Measurements from ENCODE around the gene EDEM2. TPM values are rescaled to one million over a fixed set of nuclear protein-coding genes. Genes with fewer than 3 reads are reported as not detected.
A peak's percentile ranks its signal among the peaks of the same experiment; 100 is the strongest.
"Not testable (repeated sequence)": the region's sequence is repeated elsewhere in the genome, so short reads cannot be mapped to it uniquely, and the experiment has no call there.

The EDEM2 gene
- total and polyA plus RNA-seq, 10 donors = 18.3 to 37.5 (median 32.2) TPM

- DNase-seq = no peak
- no peaks in the 10 kb centered on the region for H3K9me3 ChIP-seq
- H3K36me3 ChIP-seq = peaks cover 0 to 37% (median 3%) of the 10 kb centered on the region in 6 donors
- intact Hi-C loops (cut with DNase I; ENCODE audit: low total_unique reads) = no loop called here
- H3K27me3 ChIP-seq (replicated peaks in 1 of 7) = no peaks in the 10 kb centered on the region
- WGBS, 5 donors = 81 to 90% (median 82%) methylated on average over 5 of the region's 5 CpGs
- peak overlapping the region in 2 of 8 donors; percentile 8 to 36 for H3K27ac ChIP-seq
- H3K4me1 ChIP-seq = peaks cover 25 to 93% (median 67%) of the 10 kb centered on the region in 6 donors
- no peak overlapping the region for H3K4me3 ChIP-seq
- no peak for TF ChIP-seq CTCF (IDR thresholded peaks at IDR 0.05 in 8 of 11, conservative IDR thresholded peaks at IDR 0.05 in 3 of 11)
- TF ChIP-seq POLR2AphosphoS5 (IDR thresholded peaks at IDR 0.05) = no peak
- TF ChIP-seq POLR2A (IDR thresholded peaks at IDR 0.05) = no peak
These were observed 59.8 kb downstream of the EDEM2 start for GRCh38 chr20:35087355-35087754.

- DNase-seq = no peak
- intact Hi-C loops (cut with DNase I; ENCODE audit: low total_unique reads) = no loop called here
- Histone ChIP-seq H3K27me3 (replicated peaks in 1 of 7) (no peaks in the 10 kb centered on the region), H3K4me3 (no peak overlapping the region), H3K4me1 (peaks cover 15 to 94% (median 66%) of the 10 kb centered on the region in 6 donors), H3K9me3 (no peaks in the 10 kb centered on the region), H3K27ac (peak overlapping the region in 3 of 8 donors; percentile 12 to 46 (median 35)), H3K36me3 (peaks cover 0 to 41% (median 3%) of the 10 kb centered on the region in 6 donors)
- TF ChIP-seq POLR2AphosphoS5 (IDR thresholded peaks at IDR 0.05) (no peak), CTCF (IDR thresholded peaks at IDR 0.05 in 8 of 11, conservative IDR thresholded peaks at IDR 0.05 in 3 of 11) (no peak), POLR2A (IDR thresholded peaks at IDR 0.05) (no peak)
- 77 to 93% (median 87%) methylated on average over 11 of the region's 11 CpGs for WGBS, 5 donors
These were observed 61.5 kb downstream of the EDEM2 start for GRCh38 chr20:35085477-35086225.

GRCh38 chr20:35084998-35085397, 62.1 kb downstream of the EDEM2 start:
- Histone ChIP-seq H3K36me3 (peaks cover 0 to 41% (median 3%) of the 10 kb centered on the region in 6 donors), H3K27ac (peak overlapping the region in 3 of 8 donors; percentile 12 to 46 (median 35)), H3K27me3 (replicated peaks in 1 of 7) (no peaks in the 10 kb centered on the region), H3K4me1 (peaks cover 15 to 94% (median 65%) of the 10 kb centered on the region in 6 donors), H3K4me3 (no peak overlapping the region), H3K9me3 (no peaks in the 10 kb centered on the region)
- 91 to 96% (median 93%) methylated on average over 3 of the region's 3 CpGs for WGBS, 5 donors
- no peak for DNase-seq
- intact Hi-C loops (cut with DNase I; ENCODE audit: low total_unique reads) = no loop called here
- TF ChIP-seq POLR2A (IDR thresholded peaks at IDR 0.05) (no peak), CTCF (IDR thresholded peaks at IDR 0.05 in 8 of 11, conservative IDR thresholded peaks at IDR 0.05 in 3 of 11) (no peak), POLR2AphosphoS5 (IDR thresholded peaks at IDR 0.05) (no peak)

- 59 to 92% (median 77%) methylated on average over 5 of the region's 5 CpGs for WGBS, 5 donors
- intact Hi-C loops (cut with DNase I; ENCODE audit: low total_unique reads); H3K4me3 ChIP-seq; DNase-seq; H3K27me3 ChIP-seq (replicated peaks in 1 of 7); H3K9me3 ChIP-seq: not testable (repeated sequence)
- Histone ChIP-seq H3K4me1 (peaks cover 0 to 66% (median 38%) of the 10 kb centered on the region in 6 donors), H3K36me3 (peaks cover 0 to 51% (median 20%) of the 10 kb centered on the region in 6 donors), H3K27ac (peak overlapping the region in 3 of 8 donors; percentile 7 to 53 (median 17))
These were observed 66.8 kb downstream of the EDEM2 start for GRCh38 chr20:35080348-35080642.
